Eye (tissue), 1 donor: ENCODE results near the gene NTM.
A peak's percentile ranks its signal among the peaks of the same experiment; 100 is the strongest.

Experiments
- DNase-seq: peaks from one replicate; pipeline ENCODE4 v3.0.0-alpha.2; 2015

The NTM gene

GRCh38 chr11:132095230-132096131 is 725.1 kb downstream of the NTM start:
- DNase-seq = peak; percentile 51

- DNase-seq = peak; percentile 69
Observed at GRCh38 chr11:132096132-132096825, 725.9 kb downstream of the NTM start.

- no peak for DNase-seq
Observed at GRCh38 chr11:132099692-132100091, 729.3 kb downstream of the NTM start.

- no peak for DNase-seq
Observed at GRCh38 chr11:132100583-132100982, 730.2 kb downstream of the NTM start.

GRCh38 chr11:132101881-132102280 is 731.5 kb downstream of the NTM start:
- DNase-seq = no peak

- no peak for DNase-seq
Observed at GRCh38 chr11:132103021-132103420, 732.6 kb downstream of the NTM start.

- peak; percentile 77 for DNase-seq
Observed at GRCh38 chr11:132106096-132106982, 735.9 kb downstream of the NTM start.

- DNase-seq = peak; percentile 38
Observed at GRCh38 chr11:132111316-132111715, 740.9 kb downstream of the NTM start.

- peak; percentile 47 for DNase-seq
Observed at GRCh38 chr11:132111838-132112237, 741.4 kb downstream of the NTM start.

GRCh38 chr11:132112846-132113245 is 742.4 kb downstream of the NTM start:
- DNase-seq = no peak

GRCh38 chr11:132114185-132114584 is 743.8 kb downstream of the NTM start:
- DNase-seq = peak; percentile 72

- DNase-seq = no peak
Observed at GRCh38 chr11:132114743-132115142, 744.3 kb downstream of the NTM start.

GRCh38 chr11:132115454-132115853 is 745.0 kb downstream of the NTM start:
- DNase-seq = no peak

GRCh38 chr11:132116516-132116915 is 746.1 kb downstream of the NTM start:
- DNase-seq = no peak

- DNase-seq = no peak
Observed at GRCh38 chr11:132118661-132119060, 748.2 kb downstream of the NTM start.

GRCh38 chr11:132119573-132119972 is 749.2 kb downstream of the NTM start:
- no peak for DNase-seq

- DNase-seq = peak; percentile 41
Observed at GRCh38 chr11:132122735-132123134, 752.3 kb downstream of the NTM start.

- no peak for DNase-seq
Observed at GRCh38 chr11:132123449-132123848, 753.0 kb downstream of the NTM start.

- DNase-seq = no peak
Observed at GRCh38 chr11:132123854-132124835, 753.7 kb downstream of the NTM start.

- DNase-seq = peak; percentile 83
Observed at GRCh38 chr11:132125988-132126871, 755.8 kb downstream of the NTM start.
